Femur (tissue), 1 donor: ENCODE data around the gene APOA1.

Source experiments
- DNase-seq: peaks from one replicate; pipeline ENCODE4 v3.0.0-alpha.2; 2017

The APOA1 gene

GRCh38 chr11:116837231-116838091, at the start of gene APOA1:
TSS of gene APOA1 (minus strand) at chr11:116837622. CDS start at chr11:116837387, 235 bp downstream.
- DNase-seq: no peak

- DNase-seq: no peak
These were observed 48.7 kb upstream of the APOA1 start for GRCh38 chr11:116885951-116886655.

GRCh38 chr11:116882386-116882785, 45.0 kb upstream of the APOA1 start:
- DNase-seq: no peak

GRCh38 chr11:116881143-116881542, 43.7 kb upstream of the APOA1 start:
- DNase-seq: peak; percentile 56

- DNase-seq: peak; percentile 37
These were observed 42.6 kb upstream of the APOA1 start for GRCh38 chr11:116879800-116880625.

GRCh38 chr11:116876656-116877055, 39.2 kb upstream of the APOA1 start:
- no peak for DNase-seq

GRCh38 chr11:116875194-116875593, 37.8 kb upstream of the APOA1 start:
- DNase-seq: no peak

- DNase-seq: no peak
These were observed 36.8 kb upstream of the APOA1 start for GRCh38 chr11:116874251-116874650.

- peak; percentile 32 for DNase-seq
These were observed 36.0 kb upstream of the APOA1 start for GRCh38 chr11:116873381-116873780.

GRCh38 chr11:116871248-116871647, 33.8 kb upstream of the APOA1 start:
- no peak for DNase-seq

- DNase-seq: no peak
These were observed 32.6 kb upstream of the APOA1 start for GRCh38 chr11:116870054-116870453.

- no peak for DNase-seq
These were observed 32.2 kb upstream of the APOA1 start for GRCh38 chr11:116869610-116870009.

- DNase-seq: no peak
These were observed 30.6 kb upstream of the APOA1 start for GRCh38 chr11:116868066-116868465.

GRCh38 chr11:116867619-116868018, 30.2 kb upstream of the APOA1 start:
- DNase-seq: no peak

GRCh38 chr11:116866804-116867455, 29.5 kb upstream of the APOA1 start:
- no peak for DNase-seq

- no peak for DNase-seq
These were observed 28.3 kb upstream of the APOA1 start for GRCh38 chr11:116865696-116866095.

- no peak for DNase-seq
These were observed 27.1 kb upstream of the APOA1 start for GRCh38 chr11:116864531-116864930.

GRCh38 chr11:116862951-116863350, 25.5 kb upstream of the APOA1 start:
- no peak for DNase-seq

- no peak for DNase-seq
These were observed 24.8 kb upstream of the APOA1 start for GRCh38 chr11:116862185-116862584.

- DNase-seq: no peak
These were observed 24.1 kb upstream of the APOA1 start for GRCh38 chr11:116861539-116861938.

- DNase-seq: no peak
These were observed 22.9 kb upstream of the APOA1 start for GRCh38 chr11:116860303-116860702.

- no peak for DNase-seq
These were observed 21.8 kb upstream of the APOA1 start for GRCh38 chr11:116859175-116859574.

- DNase-seq: no peak
These were observed 20.5 kb upstream of the APOA1 start for GRCh38 chr11:116857936-116858335.
